Suprapubic skin (tissue), 4 donors: ENCODE data around the gene TRMT112. TPM values are rescaled to one million over a fixed set of nuclear protein-coding genes. Genes with fewer than 3 reads are reported as not detected.

Source experiments
- DNase-seq, 2 donors: peaks; one replicate each; pipeline ENCODE4 v3.0.0-alpha.2; 2019; ENCODE audit warnings: low spot score in 2 of 2
- H3K27ac ChIP-seq: fragments of 200-600 bp; sonication (generic); one replicate; pipeline ENCODE4 v1.5.1; 2019
- H3K27me3 ChIP-seq: fragments of 200-600 bp; sonication (generic); one replicate; pipeline ENCODE4 v1.5.1; 2019
- H3K36me3 ChIP-seq: fragments of 200-600 bp; sonication (generic); one replicate; pipeline ENCODE4 v1.5.1; 2019
- H3K4me1 ChIP-seq: fragments of 200-600 bp; sonication (generic); one replicate; pipeline ENCODE4 v1.5.1; 2019
- H3K4me3 ChIP-seq: fragments of 200-600 bp; sonication (generic); one replicate; pipeline ENCODE4 v1.5.1; 2019; ENCODE audit warnings: mild to moderate bottlenecking
- H3K9me3 ChIP-seq: fragments of 200-600 bp; sonication (generic); one replicate; pipeline ENCODE4 v1.5.1; 2019
- EP300 ChIP-seq: sonication (generic); formaldehyde crosslinking; IDR thresholded peaks from one replicate; pipeline ENCODE4 v1.6.1; 2017; ENCODE audit warnings: antibody characterized with exemption
- POLR2A ChIP-seq, 2 donors: fragments of 450-650 bp; IDR thresholded peaks; one replicate each; pipeline ENCODE4 v1.6.1; 2017; ENCODE audit warnings: antibody characterized with exemption in 2 of 2, mild to moderate bottlenecking in 2 of 2, moderate library complexity in 2 of 2
- POLR2AphosphoS5 ChIP-seq, 3 donors: sonication (generic); formaldehyde crosslinking; IDR thresholded peaks; one replicate each; pipeline ENCODE4 v1.6.1; 2017; ENCODE audit warnings: antibody characterized with exemption in 3 of 3
- WGBS: methylation state at CpG from one replicate; pipeline ENCODE4 v1.1.5; 2018; 5-methylcytosine and 5-hydroxymethylcytosine counted together
- total RNA-seq, 4 donors: library from RNA; depleted of rRNA; stranded (reverse); fragments of >200 nt; gene quantifications; one replicate each; pipeline ENCODE4 v1.1.0, GENCODE V29; 2016
- TF ChIP-seq, protein P1 (sequence below), 2 donors: fragments of 200-600 bp in 1 of 2; fragments of 450-650 bp in 1 of 2; sonication (generic) in 1 of 2; IDR thresholded peaks; one replicate each; pipeline ENCODE4 v1.5.1; 2016 to 2019; ENCODE audit warnings: antibody characterized with exemption in 2 of 2, mild to moderate bottlenecking in 1 of 2, moderate library complexity in 1 of 2

TRMT112 gene
- total RNA-seq, 4 donors from 2014 or later, result 170 to 332 (median 255) TPM

DNA sequence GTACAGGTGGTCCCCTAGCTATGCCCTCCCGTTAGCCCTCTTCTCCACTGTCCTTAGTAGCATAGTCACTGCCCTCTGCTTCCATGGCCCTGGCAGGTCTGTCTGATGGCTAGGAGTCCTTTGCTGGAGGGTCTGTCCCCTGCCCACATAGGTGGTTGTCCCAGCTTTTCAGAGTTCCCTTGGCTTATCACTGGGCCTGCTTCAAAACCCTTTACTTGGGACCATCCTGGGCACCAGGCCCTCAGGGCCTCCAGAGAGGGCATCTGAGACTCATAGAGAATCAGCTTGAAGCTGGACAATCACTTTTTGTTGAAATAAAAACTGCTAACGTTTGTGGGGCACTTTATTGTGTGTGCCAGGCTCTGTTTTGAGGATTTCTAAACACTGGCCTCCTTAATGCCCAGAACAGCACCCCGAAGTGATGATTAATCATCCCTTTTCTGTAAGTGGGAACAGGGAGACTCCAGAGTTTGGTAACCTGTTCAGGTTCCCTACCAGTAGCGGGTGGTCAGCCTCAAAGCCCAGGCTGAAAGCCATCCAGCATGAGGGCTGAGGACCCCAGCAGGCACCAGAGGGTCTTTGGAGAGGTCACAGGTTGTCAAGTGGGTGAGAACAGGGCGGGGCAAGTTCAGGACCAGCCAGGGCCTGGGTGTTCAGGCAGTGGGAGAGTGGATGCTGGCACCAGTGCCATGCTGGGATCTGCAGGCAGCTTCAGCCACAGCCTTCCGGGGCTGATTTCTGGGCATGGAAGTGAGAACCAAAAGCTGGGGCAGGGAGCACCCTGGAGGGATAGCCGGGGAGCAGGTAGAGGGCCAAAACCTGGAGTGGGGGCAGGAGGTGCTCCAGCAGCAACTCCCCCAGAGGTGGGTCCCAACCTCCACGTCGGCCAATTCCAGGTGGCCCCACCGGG, 26.8 kb downstream of the TRMT112 start:
- 66% methylated on average over 4 of the region's 10 CpGs for WGBS
- H3K27me3 ChIP-seq, result peaks cover 27% of the 10 kb centered on the region

DNA sequence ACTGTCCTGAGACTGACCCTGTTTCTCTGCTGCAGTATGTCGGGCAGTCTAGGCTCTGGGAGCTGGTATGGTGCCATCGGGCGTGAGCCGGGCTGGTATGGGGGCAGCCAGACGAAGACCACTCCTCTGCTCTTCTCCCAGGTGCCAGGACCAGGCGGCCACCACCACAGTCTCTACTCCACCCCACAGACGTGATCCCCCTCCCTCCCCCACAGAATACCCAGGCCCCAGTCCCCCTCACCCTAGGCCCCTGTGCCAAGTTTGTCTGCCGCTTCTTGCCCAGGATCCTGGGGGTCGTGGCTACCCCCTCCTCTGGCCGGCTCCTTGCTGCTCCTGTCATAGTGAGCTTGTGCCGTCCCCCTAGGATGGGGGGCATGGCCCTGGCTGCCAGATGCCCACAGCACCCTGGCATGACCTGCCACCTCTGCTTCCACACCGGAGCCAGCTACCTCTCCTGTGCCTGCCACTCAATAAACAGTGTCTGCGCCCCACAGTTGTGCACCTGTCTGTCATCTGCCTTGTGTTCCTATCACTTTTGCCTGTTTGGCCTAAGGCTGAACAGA, 28.3 kb downstream of the TRMT112 start:
- H3K4me1 ChIP-seq, result peaks cover 38% of the 10 kb centered on the region
- no peak overlapping the region for H3K4me3 ChIP-seq
- peaks cover 6% of the 10 kb centered on the region for H3K36me3 ChIP-seq
- 92% methylated on average over 10 of the region's 13 CpGs for WGBS
- no peak for DNase-seq
- H3K27ac ChIP-seq, result no peak overlapping the region
- TF ChIP-seq POLR2AphosphoS5 (IDR thresholded peaks at IDR 0.05) (no peak), POLR2A (IDR thresholded peaks at IDR 0.05) (no peak)
- peaks cover 23% of the 10 kb centered on the region for H3K27me3 ChIP-seq
- H3K9me3 ChIP-seq, result no peaks in the 10 kb centered on the region

More for the DNA sequence above, 26.8 kb downstream of the TRMT112 start:
- Histone ChIP-seq H3K9me3 (no peaks in the 10 kb centered on the region), H3K36me3 (peaks cover 6% of the 10 kb centered on the region), H3K4me1 (peaks cover 35% of the 10 kb centered on the region), H3K27ac (no peak overlapping the region), H3K4me3 (no peak overlapping the region)
- TF ChIP-seq EP300 (no peak), POLR2A (IDR thresholded peaks at IDR 0.05) (no peak), POLR2AphosphoS5 (IDR thresholded peaks at IDR 0.05) (no peak)
- TF ChIP-seq, protein P1, sequence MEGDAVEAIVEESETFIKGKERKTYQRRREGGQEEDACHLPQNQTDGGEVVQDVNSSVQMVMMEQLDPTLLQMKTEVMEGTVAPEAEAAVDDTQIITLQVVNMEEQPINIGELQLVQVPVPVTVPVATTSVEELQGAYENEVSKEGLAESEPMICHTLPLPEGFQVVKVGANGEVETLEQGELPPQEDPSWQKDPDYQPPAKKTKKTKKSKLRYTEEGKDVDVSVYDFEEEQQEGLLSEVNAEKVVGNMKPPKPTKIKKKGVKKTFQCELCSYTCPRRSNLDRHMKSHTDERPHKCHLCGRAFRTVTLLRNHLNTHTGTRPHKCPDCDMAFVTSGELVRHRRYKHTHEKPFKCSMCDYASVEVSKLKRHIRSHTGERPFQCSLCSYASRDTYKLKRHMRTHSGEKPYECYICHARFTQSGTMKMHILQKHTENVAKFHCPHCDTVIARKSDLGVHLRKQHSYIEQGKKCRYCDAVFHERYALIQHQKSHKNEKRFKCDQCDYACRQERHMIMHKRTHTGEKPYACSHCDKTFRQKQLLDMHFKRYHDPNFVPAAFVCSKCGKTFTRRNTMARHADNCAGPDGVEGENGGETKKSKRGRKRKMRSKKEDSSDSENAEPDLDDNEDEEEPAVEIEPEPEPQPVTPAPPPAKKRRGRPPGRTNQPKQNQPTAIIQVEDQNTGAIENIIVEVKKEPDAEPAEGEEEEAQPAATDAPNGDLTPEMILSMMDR (IDR thresholded peaks at IDR 0.05), result no peak
- DNase-seq, result no peak

DNA sequence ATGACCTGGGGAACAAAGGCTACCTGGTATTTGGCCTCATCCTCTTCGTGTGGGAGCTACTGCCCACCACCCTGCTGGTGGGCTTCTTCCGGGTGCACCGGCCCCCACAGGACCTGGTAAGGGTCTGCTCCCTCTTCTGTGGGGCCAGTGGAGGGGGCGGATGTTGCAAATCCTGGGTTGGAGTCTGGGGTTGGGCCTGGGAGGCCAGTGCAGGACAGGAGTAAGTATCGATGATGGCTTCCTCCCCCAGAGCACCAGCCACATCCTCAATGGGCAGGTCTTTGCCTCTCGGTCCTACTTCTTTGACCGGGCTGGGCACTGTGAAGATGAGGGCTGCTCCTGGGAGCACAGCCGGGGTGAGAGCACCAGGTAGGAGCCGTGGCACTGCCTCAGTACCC, 29.0 kb downstream of the TRMT112 start:
- TF ChIP-seq, protein P1 (IDR thresholded peaks at IDR 0.05), result no peak
- TF ChIP-seq EP300 (no peak), POLR2AphosphoS5 (IDR thresholded peaks at IDR 0.05) (no peak), POLR2A (IDR thresholded peaks at IDR 0.05) (no peak)
- H3K4me3 ChIP-seq, result no peak overlapping the region
- H3K27ac ChIP-seq, result no peak overlapping the region
- H3K27me3 ChIP-seq, result peaks cover 23% of the 10 kb centered on the region
- no peak for DNase-seq
- H3K4me1 ChIP-seq, result peaks cover 46% of the 10 kb centered on the region
- H3K36me3 ChIP-seq, result peaks cover 6% of the 10 kb centered on the region
- 100% methylated on average over 1 of the region's 9 CpGs for WGBS
- H3K9me3 ChIP-seq, result no peaks in the 10 kb centered on the region

DNA sequence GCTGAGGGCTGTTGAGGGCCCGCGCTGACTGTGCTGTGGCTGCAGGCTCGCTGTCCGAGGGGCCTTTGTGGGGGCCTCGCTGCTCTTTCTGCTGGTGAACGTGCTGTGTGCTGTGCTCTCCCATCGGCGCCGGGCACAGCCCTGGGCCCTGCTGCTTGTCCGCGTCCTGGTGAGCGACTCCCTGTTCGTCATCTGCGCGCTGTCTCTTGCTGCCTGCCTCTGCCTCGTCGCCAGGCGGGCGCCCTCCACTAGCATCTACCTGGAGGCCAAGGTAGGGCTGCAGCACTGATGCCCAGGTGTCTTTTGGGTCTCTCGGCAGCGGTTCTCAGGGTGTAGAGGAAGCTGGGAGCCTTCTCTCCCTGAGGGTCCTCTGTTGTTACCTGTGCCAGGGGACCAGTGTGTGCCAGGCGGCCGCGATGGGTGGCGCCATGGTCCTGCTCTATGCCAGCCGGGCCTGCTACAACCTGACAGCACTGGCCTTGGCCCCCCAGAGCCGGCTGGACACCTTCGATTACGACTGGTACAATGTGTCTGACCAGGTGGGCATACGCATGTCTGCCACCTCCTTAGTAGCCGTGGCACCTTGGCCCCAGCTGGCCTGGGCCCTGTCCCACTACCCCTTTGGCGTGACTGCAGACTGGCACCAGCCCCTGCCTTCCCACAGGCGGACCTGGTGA, 29.5 kb downstream of the TRMT112 start:
- DNase-seq, result no peak
- peaks cover 19% of the 10 kb centered on the region for H3K27me3 ChIP-seq
- peaks cover 6% of the 10 kb centered on the region for H3K36me3 ChIP-seq
- H3K9me3 ChIP-seq, result no peaks in the 10 kb centered on the region
- H3K4me1 ChIP-seq, result peaks cover 50% of the 10 kb centered on the region
- H3K4me3 ChIP-seq, result no peak overlapping the region
- TF ChIP-seq POLR2A (IDR thresholded peaks at IDR 0.05) (no peak), POLR2AphosphoS5 (IDR thresholded peaks at IDR 0.05) (no peak)
- TF ChIP-seq, protein P1 (IDR thresholded peaks at IDR 0.05), result no peak
- 95% methylated on average over 23 of the region's 33 CpGs for WGBS
- H3K27ac ChIP-seq, result no peak overlapping the region

DNA sequence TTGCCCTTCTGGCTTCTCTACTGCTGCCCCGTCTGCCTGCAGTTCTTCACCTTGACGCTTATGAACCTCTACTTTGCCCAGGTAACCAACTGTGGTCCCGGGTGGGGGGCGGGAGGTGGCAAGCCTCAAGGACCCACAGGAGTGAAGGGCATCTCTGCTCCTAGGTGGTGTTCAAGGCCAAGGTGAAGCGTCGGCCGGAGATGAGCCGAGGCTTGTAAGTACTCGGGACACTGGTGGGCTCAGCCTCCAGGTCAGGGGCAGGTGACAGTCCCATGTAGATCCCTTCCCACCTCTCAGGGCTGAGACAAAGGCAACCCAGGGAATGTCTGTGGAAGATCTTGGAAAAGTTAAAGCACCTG, 30.6 kb downstream of the TRMT112 start:
- peaks cover 6% of the 10 kb centered on the region for H3K36me3 ChIP-seq
- TF ChIP-seq POLR2A (IDR thresholded peaks at IDR 0.05), result no peak
- no peak for TF ChIP-seq EP300
- TF ChIP-seq, protein P1 (IDR thresholded peaks at IDR 0.05), result no peak
- TF ChIP-seq POLR2AphosphoS5 (IDR thresholded peaks at IDR 0.05), result no peak
- 90% methylated on average over 9 of the region's 9 CpGs for WGBS
- H3K4me1 ChIP-seq, result peaks cover 40% of the 10 kb centered on the region
- no peak overlapping the region for H3K4me3 ChIP-seq
- DNase-seq, result no peak
- H3K27ac ChIP-seq, result no peak overlapping the region
- H3K9me3 ChIP-seq, result no peaks in the 10 kb centered on the region
- peaks cover 9% of the 10 kb centered on the region for H3K27me3 ChIP-seq
